Kidney epithelial cell (primary cell): ENCODE results near the gene FRMD3. TPM values are rescaled to one million over a fixed set of nuclear protein-coding genes. Genes with fewer than 3 reads are reported as not detected.

Experiments used
- DNase-seq: peaks from one replicate; pipeline ENCODE4 v3.0.0-alpha.2; 2010; ENCODE audit warnings: low read depth
- H3K27me3 ChIP-seq: 2 replicates; pipeline ENCODE4 v1.6.0; 2011; ENCODE audit warnings: low read length; ENCODE audit not compliant: control insufficient read depth, insufficient read depth
- H3K36me3 ChIP-seq: 2 replicates; pipeline ENCODE4 v1.5.1; 2011; ENCODE audit warnings: low read length; ENCODE audit not compliant: control insufficient read depth, insufficient read depth
- H3K4me3 ChIP-seq: 2 replicates; pipeline ENCODE4 v1.5.1; 2011; ENCODE audit warnings: low read depth, mild to moderate bottlenecking, control low read depth, low read length
- CTCF ChIP-seq: IDR thresholded peaks from 2 replicates; pipeline ENCODE4 v1.5.1; 2011; ENCODE audit warnings: mild to moderate bottlenecking, moderate library complexity, low read length, control low read depth, inconsistent platforms; ENCODE audit not compliant: insufficient read depth, poor library complexity, severe bottlenecking
- total RNA-seq: library from RNA; depleted of rRNA; stranded (reverse); fragments of >200 nt; gene quantifications from 2 replicates; pipeline ENCODE4 v1.2.3, GENCODE V29; 2015

Gene FRMD3
- total RNA-seq, 1 donor from 2014 or later = 5.2 TPM

DNA sequence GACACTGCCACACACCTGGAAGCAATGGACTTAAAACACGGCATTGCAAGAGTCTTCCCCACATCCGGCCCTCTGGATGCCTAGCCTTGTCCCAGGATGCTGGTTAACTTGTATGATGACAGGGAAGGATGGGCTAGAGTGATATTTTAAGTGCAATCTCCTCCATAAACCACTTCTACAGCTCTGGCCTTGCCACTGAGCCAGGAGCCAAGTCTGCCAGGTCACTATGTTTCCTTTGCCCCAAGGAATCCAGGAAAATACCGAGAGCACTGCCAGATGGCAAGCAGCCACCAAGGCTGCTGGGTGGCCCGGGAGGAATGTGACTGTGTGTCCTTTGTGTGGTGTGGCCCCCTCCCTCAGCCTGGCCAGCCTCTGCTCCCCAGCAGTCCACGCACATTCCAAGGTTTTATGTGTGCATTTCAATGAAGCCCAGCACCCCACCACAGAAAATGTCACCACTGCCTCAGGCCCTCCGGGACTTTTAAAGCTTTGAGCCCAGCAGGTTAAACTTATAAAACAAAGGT, 106.0 kb downstream of the FRMD3 start:
- DNase-seq = peak; percentile 29
- H3K27me3 ChIP-seq = no peaks in the 10 kb centered on the region
- no peak for TF ChIP-seq CTCF
- H3K4me3 ChIP-seq = no peak overlapping the region
- no peaks in the 10 kb centered on the region for H3K36me3 ChIP-seq

GRCh38 chr9:83431101-83432060, 106.8 kb downstream of the FRMD3 start:
- Histone ChIP-seq H3K4me3 (no peak overlapping the region), H3K27me3 (no peaks in the 10 kb centered on the region), H3K36me3 (no peaks in the 10 kb centered on the region)
- no peak for TF ChIP-seq CTCF
- DNase-seq = no peak

DNA sequence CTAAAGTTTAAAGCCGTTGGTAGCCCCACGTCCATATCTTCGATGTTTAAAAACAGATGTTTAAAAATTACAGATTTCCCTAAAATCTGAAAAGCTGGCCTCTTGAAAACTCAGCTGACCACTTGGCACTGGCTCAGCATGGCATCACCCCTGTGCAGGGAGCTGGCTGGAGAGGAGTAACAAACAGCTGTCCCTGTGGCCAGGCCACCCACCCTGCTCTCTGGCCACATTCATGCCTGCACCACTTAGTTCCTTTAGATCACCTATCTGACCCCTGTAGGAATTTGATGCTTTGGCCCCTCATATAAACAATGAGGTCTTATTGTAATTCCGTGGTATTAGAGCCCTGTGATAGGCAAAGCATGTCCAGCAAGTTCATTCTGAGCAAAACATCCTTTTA, 107.5 kb downstream of the FRMD3 start:
- H3K4me3 ChIP-seq = no peak overlapping the region
- TF ChIP-seq CTCF = no peak
- H3K27me3 ChIP-seq = no peaks in the 10 kb centered on the region
- DNase-seq = no peak
- H3K36me3 ChIP-seq = no peaks in the 10 kb centered on the region

- no peak for TF ChIP-seq CTCF
- no peak for DNase-seq
- Histone ChIP-seq H3K36me3 (no peaks in the 10 kb centered on the region), H3K27me3 (no peaks in the 10 kb centered on the region), H3K4me3 (no peak overlapping the region)
Observed at GRCh38 chr9:83429229-83429628, 109.0 kb downstream of the FRMD3 start.

GRCh38 chr9:83425240-83425639, 113.0 kb downstream of the FRMD3 start:
- TF ChIP-seq CTCF = no peak
- Histone ChIP-seq H3K27me3 (no peaks in the 10 kb centered on the region), H3K4me3 (no peak overlapping the region), H3K36me3 (no peaks in the 10 kb centered on the region)
- DNase-seq = peak; percentile 35
